ENCODE data around the gene PIKFYVE.

- peak; percentile 50 to 76 (median 64) for TF ChIP-seq CTCF (IDR thresholded peaks at IDR 0.05)
- TF ChIP-seq POLR2A (IDR thresholded peaks at IDR 0.05), result no peak
Measured at GRCh38 chr2:208254118-208254870, 11.8 kb upstream of the PIKFYVE start.
